ENCODE measurements around the gene B4GAT1.
"Not testable (repeated sequence)": the region's sequence is repeated elsewhere in the genome, so short reads cannot be mapped to it uniquely, and the experiment has no call there.

Gene B4GAT1

DNA sequence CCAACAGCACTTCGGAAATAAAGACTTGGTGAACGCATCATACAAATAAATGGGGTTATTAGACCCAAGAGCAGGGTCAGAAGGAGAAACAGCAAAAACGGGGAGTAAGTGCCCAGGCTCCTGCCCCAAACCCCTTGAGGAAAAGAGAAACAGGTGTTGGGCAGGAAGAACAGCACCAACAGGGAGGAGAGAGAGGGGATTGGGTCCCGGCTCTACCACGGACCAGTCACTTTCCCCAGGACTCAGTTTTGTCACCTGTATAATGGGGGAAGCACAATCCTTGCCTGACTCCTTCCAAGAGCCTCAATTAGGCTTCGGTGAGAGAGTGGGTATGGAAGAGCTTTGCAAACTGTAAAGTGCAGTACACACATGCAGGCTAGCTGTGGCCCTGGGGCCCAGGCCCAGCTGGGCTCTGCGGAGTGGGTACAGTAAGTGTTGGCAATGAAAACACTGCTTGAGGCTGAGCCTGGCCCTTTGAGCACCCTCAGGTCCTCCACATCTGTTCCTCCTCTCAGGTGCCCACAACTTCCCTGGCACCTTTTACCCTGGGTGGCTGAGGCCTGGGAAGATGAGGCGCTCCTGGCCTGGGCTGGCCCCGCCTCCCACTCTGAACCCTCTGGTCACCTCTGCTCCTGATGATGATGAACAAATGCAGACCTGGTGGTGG, 15.2 kb upstream of the B4GAT1 start:
- no peak for DNase-seq

DNA sequence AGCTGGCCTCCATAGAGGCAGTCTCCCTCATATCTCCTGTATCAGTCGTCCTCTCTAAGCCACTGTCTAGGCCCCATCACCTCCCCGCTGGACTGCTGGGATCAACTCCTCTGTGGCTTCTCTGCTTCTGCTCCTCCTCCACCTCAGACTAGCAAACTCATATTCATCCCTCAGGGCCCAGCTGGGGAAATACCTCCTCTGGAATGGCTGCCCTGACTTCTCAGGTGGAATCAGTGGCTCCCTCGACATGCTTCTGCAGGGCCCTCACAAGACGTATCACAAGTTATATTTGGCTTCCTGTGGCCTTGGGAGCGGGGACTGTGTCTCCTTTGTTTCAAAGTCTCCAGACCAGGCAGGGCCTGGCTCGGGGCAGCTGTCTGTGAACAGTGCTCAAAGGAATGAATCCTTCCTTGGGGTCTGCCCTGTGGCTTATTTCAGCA, 14.1 kb upstream of the B4GAT1 start:
- DNase-seq: no peak

DNA sequence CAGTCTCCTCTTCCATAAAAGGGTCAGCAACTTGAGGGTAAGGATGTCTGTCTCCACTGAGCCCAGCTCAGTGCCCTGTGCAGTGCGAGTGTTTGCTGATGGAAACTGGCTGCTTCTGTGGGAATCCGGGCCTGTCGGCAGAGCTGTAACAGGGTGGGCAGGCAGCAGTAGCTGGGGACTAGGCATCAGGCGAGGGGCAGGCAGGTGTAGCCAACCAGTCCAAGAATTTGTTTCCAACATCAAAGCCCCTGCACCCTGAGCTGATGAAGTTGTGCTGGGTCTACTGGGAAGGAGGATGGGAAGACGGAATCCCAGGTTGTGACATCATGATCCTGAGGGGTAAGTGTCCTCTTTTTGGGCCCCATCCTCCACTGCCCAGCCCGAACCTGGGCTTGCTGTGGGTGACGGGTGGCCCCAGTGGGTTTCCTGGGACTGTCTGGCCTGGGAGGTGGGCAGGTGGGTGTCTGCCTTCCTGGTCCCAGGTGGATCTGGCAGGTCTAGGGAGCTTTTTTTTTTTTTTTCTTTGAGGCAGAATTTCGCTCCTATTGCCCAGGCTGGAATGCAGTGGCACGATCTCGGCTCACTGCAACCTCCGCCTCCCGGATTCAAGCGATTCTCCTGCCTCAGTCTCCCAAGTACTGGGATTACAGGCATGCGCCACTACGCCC, 13.1 kb upstream of the B4GAT1 start:
- DNase-seq: no peak

DNA sequence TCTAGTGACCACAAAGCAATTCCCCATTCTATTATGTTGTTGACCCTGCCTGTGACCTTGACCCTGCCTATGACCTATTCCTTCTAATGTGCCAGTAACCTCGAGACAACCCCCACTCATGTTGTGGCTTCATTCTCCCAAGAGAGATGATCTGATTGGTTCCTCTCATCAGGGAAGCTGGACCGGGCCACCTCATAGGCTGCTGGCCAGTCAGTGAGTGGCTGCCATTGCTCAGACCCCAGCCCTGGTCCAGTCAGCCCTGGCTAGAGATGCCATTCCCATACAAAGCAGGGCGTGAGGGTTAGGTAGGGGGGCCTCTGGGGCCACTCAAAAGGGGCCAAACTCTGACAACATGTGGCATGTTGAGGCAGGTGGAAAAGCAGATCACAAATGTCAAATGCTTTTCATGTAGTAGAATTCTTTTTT, 12.2 kb upstream of the B4GAT1 start:
- DNase-seq: no peak

DNA sequence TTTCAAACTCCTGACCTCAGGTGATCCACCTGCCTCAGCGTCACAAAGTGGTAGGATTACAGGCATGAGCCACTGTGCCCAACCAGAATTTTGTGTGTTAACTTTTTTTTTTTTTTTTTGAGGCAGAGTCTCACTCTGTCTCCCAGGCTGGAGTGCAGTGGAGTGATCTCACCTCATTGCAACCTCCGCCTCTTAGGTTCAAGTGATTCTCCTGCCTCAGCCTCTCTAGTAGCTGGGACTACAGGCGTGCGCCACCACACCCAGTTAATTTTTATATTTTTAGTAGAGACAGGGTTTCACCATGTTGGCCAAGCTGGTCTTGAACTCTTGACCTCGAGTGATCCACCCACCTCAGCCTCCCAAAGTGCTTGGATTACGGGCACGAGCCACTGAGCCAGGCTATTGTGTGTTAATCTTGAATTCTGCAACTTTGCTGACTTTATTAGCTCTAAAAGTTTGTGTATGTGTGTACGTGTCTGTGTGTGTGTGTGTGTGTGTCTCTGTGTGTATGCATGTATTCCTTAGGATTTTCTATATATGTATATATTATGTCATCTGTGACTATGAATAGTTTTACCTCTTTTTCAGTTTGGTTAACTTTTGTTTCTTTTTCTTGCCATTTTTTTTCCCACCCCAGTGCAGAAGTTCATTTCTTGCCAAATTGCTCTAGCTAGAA, 3.3 kb upstream of the B4GAT1 start:
- not testable (repeated sequence) for DNase-seq

DNA sequence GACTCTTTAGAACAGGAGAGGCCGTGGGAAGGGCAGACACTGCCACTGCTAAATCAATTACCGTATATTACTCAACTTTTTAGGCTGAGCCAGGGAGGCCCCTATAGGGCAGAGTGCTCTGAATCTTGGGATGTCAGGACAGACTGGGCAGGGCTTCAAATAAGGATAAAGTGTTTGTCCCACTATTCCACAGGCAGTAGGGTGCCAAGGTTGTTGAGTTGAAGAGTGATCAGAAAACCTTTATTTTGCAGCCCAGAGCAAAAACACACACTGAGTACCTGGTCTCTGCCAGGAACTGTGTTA, 1.6 kb upstream of the B4GAT1 start:
- DNase-seq: no peak

DNA sequence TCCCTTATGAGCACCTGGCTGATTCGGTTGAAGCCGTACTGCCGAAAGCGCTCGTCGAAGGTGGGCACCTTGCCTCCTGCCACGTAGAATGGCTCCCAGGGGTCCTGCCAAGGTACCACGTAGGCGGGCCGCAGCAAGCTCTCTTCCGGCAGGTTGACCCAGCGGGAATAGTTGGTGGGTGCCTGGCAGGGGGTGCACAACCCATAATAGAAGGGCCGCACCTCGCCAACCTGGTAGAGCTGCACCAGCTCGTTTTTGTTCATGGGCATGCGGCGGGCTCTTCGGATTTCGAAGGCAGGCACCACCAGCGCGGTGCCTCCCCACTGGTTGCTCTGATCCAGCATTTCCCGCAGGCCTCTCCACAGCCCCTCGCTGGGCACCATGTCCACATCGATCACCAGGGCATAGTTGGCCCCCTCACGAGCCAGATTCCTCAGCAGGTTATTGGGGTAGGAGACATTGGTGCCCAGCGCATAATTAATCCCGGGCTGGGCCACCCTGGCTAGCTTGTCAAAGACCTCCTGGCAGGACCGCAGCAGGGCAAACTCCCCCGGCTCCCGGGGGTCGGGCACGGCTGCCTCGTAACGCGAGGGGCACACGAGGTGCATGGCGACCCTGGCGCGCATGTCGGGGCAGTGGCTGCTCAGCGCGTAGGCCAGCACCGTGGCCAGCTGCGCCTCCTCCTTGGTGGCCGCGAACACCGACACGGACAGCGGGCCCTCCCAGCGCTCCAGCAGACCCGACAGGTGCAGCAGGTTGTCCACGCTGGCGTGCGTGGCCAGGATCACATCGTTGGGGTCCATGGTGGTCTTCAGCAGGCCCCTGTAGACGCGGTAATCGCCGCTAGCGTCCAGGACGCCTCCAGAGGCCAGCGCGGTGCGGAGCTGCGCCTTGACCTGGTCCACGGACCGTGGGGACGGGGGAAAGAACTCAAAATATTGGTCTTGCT, 679 bp downstream of the B4GAT1 start:
- DNase-seq: no peak

DNA sequence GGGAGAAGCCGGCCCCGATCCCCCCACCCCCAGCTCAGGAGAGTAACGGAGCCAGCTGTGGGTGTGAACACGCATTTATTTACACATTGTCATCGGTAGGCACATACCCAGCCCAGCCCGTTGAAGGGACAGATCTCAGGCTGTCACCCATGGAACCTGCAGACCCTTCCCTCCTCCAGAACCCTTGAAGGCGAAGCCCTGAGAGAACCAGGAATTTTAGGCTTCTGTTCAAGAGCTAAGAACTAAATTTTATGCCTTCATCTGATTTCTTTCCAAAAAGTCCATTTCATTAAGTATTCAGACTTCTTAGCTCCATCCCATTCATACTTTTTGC, 2.1 kb downstream of the B4GAT1 start:
- no peak for DNase-seq

DNA sequence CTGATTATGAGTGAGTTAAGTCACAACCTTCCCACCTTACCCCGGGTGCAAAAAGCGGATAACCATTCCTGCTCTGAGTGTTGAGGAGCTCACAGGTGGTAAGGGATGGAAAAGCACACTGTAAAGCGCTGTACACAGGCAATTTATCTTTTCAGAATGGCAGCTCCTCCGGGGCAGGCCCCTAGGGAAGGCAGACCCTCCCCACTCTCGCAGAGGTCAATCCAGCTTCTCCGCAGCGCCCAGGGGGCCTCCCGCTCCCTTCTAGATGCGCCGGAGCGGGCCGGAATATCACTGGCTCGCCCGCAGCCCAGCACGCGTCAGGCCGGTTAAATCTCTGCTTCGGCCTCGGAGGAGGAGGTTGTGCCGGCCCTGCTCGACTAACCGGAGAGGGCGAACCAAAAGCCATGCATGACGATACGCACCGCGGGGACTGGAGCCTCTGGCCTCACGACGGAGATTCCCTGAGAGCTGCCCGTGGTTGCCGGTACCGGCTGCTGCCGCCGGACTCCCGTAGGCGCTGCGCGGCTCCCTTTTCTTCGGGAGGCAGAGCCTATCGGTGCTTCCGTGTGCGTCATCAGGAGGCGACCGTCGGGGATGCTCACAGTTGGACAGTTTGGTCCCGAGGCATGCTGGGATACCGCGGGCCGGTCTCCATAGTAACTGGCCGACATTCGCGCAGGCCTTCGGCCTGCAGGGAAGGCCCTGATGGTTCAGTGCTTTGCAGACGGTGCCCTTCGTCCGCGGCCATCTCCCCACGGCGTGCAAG, 2.7 kb downstream of the B4GAT1 start, which contains the start of gene BRMS1:
BRMS1 (minus strand) TSS at position 555 of the 766 bp plus-strand sequence. CDS start 2,870 bp downstream, outside the sequence.
- DNase-seq: peak; percentile 83

DNA sequence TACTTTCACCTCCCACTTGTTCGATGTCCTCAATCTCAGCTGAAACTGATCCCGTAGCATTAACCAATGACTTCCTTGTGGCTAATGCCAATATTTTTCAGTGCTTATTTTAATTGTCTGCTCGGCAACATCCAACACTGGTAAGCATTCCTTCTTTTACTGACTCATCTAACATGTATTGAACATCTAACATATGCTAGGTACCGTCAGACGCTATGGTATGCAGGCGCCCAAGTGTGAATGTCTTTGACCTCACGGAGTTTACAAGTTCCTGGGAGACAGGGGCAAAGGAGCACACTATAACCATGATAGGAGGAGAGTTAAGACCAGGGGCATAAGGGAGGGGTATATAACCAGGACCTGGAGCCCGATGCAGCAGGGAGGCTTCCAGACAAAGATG, 4.3 kb downstream of the B4GAT1 start:
- DNase-seq: no peak

DNA sequence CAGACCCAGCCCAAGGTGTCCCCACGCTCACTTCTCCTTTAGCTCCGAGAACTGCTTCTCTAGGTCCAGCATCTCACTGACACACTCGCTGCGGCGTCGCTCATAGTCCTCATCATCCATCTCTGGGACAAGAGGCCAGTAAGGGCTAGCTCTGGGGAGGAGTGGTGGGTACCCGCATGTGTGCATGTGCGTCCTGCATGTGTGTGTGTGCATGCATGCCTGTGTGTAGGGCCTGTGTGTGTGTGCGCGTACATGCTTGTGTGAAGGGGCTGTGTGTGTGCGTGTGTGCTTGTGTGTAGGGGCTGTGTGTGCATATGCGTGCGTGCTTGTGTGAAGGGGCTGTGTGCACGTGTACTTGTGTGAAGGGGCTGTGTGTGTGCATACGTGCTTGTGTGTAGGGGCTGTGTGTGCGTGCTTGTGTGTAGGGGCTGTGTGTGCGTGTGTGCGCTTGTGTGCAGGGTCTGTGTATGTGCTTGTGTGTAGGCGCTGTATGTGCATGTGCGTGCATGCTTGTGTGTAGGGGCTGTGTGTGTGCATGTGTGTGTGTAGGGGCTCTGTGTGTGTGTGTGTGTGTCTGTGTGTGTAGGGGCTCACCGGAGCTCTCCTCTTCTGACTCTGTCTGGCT, 5.8 kb downstream of the B4GAT1 start:
- DNase-seq: no peak

DNA sequence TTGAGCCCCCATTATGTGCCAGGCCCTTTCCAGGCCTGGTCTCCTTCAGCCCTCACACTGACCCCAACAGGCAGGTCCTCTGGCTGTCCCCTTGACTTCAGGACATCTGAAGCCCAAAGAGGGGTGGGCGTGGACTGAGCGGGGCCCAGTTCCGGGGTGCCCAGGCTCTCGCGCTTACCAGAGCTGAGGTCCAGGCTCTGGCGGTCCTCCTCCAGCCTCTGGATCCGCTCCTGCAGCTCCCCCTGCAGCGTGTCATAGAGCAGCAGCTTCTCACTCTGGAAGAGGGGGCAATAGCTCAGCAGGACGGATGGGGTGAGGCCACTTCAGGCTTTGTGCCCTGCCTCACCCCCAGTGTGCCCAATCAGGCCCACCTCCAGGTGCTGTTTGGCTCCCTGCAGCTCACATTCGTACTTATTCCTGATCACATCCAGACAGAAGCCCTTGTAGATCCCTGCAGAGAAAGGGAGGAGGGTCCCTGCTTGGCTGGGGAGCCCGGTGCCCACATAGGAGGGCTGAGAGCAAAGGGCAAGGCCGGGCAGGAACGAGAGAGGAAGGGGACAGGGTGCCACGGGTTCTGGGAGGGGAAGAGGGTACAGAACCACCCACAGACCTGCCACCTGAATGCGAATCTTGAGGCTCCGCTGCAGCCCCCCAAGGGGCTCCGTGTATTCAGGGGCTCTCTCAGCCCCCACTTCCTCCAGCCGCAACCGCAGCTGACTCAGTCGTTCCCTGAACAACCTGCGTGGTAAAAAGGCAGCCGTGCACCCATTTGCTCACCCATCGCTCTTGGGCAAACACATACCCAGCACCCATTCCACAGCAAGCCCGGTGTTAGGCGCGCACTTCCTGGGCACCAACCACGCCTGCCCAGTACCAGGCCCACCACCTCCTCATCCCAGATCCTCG, 6.6 kb downstream of the B4GAT1 start:
- DNase-seq: no peak

DNA sequence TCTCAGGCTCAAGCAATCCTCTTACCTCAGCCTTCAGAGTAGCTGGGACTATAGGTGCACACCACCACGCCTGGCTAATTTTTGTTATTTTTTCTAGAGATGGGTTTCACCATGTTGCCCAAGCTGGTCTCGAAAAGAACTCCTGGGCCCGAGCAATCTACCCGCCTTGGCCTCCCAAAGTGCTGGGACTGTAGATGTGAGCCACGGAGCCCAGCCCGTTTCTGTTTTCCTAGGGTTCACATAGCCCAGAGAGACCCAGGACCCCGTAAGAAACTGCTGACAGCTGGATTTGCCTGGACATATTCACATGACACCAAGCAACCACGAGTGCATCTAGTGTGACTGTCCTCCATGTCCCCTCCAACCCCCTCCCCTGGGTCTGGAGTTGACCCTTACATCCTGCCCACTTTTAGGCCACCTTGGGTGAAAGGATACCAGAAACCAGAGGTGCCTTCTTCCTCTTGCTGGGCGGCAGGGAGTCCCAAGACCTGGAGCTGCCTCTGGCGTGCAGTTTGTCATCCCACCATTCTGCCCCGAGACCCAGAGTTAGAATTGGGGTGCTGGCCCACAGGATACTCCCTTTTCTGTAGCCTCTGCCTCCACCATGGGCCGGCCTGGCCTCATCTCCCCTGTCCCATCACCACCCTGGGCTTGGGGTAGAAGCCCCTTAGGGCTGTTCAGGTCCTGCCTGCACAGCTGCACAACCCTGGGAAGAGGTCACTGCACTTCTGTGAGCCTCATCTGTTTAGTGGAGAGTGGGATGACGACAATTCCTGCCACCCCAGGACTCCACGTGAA, 7.5 kb downstream of the B4GAT1 start:
- no peak for DNase-seq

DNA sequence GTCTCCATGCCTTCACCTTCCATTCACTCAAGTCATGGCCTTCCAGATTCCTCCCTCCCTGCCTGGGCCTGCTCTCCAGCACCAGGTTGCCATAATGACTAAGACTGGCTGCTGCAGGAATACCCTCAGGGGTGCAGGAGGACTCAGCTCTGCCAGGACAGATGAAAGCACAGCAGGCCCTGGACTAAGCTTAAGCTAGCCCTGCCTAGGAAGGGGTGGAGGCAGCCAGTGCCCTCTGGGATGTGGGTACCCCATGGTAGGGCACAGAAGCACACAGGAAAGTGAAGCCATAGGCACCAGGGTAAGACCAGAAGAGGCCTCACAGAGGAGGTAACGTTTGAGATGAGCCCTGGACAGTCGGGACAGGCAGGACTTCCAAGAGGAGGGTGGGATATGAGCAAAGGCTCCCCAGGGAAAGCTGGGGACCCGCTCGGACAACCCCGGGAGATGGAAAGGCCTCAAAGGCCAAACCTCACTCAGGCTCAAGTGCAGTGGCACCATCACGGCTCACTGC, 8.2 kb downstream of the B4GAT1 start:
- DNase-seq: no peak

DNA sequence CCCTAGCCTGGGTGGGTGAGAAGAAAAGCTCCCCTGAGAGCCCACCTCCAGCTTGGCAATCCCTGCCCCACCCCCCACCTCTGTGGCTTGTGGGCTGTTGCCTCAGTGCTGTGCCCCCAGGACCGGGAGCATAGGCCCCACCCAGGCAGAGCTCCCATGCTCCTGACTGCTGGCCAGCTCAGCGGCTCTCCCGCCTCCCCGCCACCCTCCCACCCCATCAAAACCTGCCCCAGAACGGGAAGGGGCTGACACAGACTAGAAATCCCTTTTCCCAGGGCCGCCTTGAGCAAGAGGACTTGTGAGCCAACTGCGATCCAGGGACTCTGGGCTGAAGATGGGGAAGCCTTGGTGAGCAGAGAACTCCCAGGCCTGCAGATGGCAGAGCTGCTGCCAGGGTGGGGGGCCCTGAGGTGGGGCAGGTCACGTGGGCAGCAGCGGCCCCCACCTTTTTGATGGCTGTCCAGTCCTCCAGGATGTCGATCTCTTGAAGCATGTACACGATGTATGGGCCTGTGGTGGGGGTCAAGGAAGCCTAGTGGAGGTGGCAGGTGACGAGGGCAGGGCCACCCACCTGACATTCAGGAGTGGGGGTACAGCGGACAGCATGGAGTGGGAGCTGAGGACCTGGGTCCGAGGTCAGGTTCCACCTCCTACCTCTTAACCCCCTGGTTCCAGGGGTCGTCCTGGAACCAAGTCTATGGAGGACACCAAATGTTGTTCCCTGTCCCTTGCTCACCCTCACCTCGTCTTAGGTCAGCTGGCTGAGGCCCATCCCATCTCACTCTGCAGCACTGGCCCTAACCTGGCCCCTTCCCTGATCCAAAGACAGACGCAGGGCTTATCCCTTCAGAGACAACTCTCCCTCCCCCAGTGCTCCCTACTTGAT, 8.9 kb downstream of the B4GAT1 start:
- DNase-seq: no peak

DNA sequence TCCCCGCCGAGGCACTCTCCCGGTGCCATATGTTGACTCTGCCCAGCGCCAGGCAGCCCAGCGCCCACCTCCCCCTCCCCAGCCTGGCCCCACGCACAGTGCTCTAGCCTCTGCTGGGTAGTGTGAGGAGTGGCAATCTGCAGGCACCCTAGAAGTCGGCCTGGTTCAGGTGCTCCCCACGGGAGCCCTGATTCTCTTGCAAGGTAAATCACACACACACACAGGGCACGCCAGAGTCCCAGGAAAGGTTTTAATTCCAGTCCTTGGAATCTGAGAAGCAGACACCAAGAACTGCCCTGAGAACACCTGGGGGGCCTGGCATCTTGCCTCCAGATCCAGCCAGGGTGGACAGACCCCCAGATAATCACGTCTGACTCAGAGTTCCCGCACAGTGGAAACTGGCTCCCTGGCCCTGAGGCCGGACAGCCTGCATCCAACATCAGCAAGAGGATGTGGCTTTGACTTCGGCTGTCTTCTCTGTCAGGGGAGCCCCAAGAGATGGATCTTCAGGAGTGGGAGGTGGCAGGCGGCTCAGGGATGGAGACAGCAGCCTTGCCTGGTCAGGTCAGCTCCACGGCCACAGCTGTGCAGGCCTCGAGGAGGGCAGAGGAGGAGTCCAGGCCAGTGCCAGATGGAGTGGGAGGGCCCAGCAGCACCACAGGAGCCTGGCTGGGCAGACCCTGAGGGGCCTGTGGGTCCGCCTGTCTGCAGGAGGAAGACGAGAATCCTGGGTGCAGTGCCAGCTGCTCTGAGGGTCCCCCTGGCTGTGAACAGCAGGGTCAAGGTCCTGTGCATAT, 10.1 kb downstream of the B4GAT1 start:
- DNase-seq: peak; percentile 30

DNA sequence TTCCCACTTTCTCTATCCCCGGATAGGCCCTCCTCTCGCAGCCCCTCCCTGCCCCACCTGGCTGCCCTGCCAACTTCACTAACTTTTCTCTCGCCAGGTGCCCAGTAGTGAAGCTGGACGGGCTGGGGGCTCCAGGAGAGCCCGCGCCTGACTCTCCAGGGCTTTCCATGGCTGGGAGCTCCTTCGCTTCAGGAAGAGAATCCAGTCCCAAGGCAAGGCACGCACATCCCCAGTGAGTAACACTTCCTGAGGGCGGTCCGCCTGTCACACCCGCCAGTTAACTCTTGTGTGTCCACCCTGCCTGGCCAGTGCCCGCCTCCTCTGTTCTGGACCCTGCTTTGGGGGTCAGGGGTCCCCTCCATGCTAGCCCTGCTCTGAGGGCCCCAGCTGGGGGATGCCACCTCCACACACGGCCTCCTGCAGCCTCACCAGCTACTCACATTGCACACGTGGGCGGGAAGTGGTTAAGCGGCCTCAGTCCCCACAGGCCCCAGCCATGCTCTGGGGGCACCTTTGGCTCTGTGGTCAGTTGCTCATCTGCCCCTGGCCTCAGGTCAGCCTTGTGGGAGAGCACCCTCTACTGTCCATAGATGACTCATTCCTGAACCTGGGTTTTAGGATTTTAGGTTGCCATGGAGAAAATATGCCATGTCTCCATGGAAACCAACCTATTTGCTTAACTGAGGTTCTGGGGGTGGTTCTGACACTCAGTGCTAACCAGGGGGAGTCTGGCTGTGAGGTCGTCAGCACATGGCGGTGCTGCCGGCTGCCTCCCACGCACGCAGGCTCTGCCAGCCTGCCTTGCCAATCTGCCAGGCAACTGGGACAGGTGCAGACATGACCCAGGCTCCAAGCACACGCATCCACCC, 11.0 kb downstream of the B4GAT1 start, which contains the start of gene RIN1:
RIN1 (minus strand) TSS at position 201 of the 869 bp plus-strand sequence; CDS start at position 169, 32 bp downstream.
- peak; percentile 95 for DNase-seq
